HG03575 (cell line): ENCODE results near the gene CUL1.

Source experiments
- ATAC-seq: cut with Tn5 transposase; IDR thresholded peaks from one replicate; pipeline ENCODE4 v1.9.1; 2021; ENCODE audit not compliant: unreplicated experiment, insufficient number of reproducible peaks, low FRiP score; ENCODE audit errors: extremely low read depth

Gene CUL1

GRCh38 chr7:148790131-148790726 lies 91.5 kb downstream of the CUL1 start:
- no peak for ATAC-seq

GRCh38 chr7:148790850-148791249 lies 92.1 kb downstream of the CUL1 start:
- ATAC-seq, result no peak

DNA sequence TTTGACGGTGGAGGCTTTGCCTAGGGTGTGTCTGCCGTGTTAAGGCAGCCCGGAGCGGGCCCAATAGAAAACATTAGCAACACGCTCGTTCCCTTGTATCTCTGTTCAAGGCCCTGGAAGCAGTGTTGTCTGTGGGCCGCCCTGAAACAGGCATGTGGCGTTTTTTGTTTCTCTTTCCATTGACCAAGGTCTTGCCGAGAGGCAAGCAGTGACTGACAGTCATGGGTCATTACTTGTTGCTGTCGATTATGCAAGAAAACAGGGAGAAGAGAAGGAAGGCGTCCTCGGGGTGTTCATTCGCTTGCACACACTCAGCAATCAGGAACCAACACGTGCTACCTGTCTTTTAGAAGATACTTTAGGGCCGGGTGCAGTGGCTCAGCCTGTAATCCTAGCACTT lies 92.8 kb downstream of the CUL1 start:
- no peak for ATAC-seq

- ATAC-seq, result no peak
Observed at GRCh38 chr7:148793590-148793989, 94.9 kb downstream of the CUL1 start.

- ATAC-seq, result no peak
Observed at GRCh38 chr7:148794476-148794875, 95.8 kb downstream of the CUL1 start.

DNA sequence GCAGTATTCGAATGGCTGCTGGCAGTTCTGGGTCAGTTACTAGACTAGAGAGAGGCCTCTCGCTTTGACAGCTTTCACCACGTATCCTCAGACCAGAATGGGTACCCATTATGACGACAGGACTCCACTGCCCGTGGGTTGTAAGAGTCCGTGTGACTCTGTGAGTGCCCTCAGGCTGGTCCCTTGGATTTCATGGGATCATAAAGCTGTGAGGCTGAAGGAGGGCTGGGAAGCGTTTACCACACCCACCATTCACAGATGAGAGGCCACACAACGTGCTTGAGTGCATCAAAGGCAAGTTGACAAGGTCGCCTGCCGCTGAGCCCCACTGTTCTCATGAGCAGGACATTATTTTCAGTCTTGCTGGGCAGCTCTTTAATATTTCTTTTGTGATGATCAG lies 98.1 kb downstream of the CUL1 start:
- ATAC-seq, result no peak

DNA sequence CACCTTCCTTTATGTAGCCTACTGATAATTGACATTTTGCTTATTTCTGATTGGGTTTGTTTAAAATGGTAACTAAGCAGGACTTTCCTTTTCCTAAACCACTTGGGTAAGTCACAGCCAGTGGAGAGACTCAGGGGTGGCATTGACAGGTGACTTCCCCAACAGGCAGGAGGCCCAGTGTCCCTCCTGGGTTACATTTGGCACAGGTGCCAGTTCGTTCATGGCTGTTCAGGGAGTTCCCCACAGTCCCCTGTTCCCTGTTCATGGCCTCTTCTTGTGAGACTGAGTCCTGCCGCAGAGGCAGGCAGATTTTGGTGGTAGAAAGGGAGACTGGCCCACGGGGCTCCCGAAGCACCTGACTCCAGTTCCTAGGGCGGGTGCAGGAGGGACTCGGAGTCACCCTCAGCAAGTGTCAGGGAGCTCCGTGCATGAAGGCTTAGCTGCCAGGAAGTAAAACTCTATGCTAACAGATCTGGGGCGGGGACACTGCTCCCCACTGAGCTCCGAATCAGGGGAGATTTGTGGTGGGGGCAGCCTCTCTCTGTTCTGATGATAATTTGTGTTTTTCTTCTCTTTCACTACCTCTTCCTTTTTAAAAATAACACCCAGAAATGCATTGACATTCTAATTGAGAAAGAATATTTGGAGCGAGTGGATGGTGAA lies 101.3 kb downstream of the CUL1 start:
- ATAC-seq, result no peak

- no peak for ATAC-seq
Observed at GRCh38 chr7:148800677-148801076, 102.0 kb downstream of the CUL1 start.

GRCh38 chr7:148802101-148802493 lies 103.4 kb downstream of the CUL1 start:
- ATAC-seq, result no peak

- no peak for ATAC-seq
Observed at GRCh38 chr7:148803094-148803493, 104.4 kb downstream of the CUL1 start.

DNA sequence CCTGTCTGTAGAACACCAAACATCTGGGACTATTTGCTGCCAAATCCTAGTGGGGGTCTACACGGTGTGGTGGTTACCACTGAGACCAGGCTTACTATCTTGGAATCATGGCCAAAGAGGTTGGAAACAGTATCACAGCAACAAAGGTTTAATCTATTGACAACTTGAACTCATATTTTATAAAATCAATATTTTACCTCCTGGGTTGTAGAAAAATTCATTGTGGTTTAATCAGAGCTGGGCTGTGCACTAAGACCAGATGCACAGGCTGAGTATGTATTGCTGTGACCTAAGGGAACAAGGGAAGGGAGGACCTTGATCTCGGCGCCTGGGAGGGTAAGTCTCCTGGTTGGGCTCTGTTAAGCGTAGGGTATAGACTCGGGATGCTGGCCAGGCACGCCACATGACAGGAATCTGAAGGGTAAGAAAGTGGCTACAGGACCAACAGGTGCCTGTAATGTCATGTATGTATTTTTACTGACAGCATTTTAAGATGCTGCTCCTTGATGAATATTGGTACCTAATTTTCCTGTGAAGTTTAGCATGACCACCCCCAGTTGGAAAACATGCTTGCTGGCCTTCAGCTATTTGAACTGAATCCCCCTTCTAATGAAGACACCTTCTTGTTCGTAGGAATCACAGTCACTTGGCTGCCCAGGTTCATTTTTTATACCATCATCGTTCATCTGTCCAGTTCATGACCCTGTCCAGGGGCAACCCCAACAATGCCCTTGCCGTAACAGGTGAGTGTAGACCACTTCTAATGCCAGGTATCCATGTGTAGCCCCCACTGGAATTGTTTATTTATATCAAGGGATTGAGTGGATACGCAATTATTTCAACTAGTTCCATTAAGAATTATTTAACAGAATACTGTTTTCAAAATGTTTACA lies 105.9 kb downstream of the CUL1 start:
- no peak for ATAC-seq

GRCh38 chr7:148806187-148806586 lies 107.5 kb downstream of the CUL1 start:
- ATAC-seq, result no peak

GRCh38 chr7:148807436-148807835 lies 108.7 kb downstream of the CUL1 start:
- ATAC-seq, result no peak

- ATAC-seq, result no peak
Observed at GRCh38 chr7:148809856-148810255, 111.2 kb downstream of the CUL1 start.

DNA sequence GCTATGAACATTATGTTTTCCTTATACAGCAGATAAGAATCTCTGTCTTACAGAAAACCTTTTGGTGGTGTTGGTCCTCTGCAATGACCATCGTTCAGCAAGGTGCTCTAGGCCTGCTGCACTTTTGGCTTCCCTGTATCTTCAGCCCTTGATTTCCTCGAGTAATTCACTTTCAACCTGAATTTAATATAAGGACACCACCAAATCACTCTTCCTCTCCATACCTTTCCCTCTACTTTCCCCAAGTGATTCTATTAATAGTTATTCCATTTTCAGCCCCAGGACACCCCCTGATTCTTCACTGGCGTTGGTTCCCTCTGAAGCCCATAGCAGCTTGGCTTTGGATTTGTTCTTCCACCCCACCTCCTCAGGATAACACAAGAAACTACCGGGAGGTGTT lies 113.2 kb downstream of the CUL1 start:
- no peak for ATAC-seq

GRCh38 chr7:148813890-148814289 lies 115.2 kb downstream of the CUL1 start:
- ATAC-seq, result no peak

GRCh38 chr7:148814922-148815559 lies 116.3 kb downstream of the CUL1 start:
- no peak for ATAC-seq

GRCh38 chr7:148815612-148816011 lies 116.9 kb downstream of the CUL1 start:
- no peak for ATAC-seq

- ATAC-seq, result no peak
Observed at GRCh38 chr7:148819697-148820360, 121.1 kb downstream of the CUL1 start.
